Measurements from ENCODE around the gene PDXK.

The PDXK gene

DNA sequence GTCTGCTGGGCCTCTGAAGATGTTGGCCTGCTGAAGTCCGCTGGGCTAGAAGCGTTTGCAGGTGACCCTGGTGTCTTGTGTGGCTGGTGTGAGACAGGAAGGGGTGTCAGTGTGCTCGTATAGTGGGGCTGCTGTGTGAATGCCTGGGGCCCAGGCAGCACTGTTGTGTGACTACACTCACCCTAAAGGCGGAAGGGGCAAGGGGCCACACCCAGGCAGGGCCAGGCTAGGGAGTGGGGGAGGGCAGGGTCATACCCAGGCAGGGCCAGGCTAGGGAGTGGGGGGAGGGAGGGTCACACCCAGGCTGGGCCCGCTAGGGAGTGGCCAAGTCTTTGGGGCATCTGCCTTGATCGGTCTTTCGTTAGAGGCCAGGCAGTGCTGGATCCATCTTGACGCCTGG lies 25.0 kb downstream of the PDXK start:
- DNase-seq (ENCODE audit: low read depth): peak; percentile 69

- DNase-seq (ENCODE audit: low read depth): no peak
These were observed 25.8 kb downstream of the PDXK start for GRCh38 chr21:43744725-43745124.

DNA sequence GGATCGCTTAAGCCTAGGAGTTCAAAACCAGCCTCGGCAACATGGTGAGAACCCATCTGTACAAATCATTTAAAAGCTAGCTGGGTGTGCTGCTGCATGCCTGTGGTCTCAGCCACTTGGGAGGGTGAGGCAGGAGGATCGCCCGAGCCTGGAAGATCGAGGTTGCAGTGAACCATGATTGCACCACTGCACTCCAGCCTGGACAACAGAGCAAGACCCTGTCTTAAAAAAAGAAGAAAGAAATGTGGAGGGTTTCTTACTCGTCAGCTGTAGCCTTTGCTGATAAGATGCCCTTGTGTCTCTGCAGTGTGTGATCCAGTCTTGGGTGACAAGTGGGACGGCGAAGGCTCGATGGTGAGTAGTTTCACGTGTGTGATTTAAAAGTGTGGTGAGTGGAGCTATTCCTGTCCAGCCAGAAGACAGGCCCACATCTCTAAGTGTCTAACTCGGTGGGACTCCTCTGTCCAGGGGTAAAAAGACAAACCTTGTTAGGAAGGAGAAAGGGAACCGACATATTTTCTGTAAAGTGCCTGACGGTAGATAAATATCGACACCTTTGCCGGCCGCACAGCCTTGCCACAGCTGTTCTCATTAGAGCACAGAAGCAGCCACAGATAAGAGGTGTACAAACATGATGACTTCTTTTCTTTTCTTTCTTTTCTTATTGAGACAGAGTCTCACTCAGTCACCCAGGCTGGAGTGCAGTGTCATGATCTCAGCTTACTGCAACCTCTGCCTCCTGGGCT lies 27.0 kb downstream of the PDXK start:
- DNase-seq (ENCODE audit: low read depth): no peak

DNA sequence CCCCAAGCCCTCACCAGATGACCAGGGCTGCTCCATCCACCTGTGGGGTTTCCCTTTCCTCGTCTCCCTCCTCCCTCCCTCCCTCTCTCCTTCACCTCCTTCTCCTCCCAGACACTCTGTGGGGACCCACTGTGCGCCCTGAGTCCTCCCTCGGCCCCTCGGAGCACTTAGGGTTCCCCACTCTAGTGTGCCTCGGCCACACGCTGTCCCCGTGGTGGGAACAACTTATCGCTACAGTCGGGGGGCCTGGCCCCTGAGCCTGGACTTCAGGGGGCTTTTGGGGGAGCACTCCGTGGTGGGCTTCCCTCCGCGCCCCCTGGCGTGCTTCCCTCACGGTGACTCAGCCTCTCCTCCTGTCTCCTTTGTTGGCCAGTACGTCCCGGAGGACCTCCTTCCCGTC lies 29.7 kb downstream of the PDXK start:
- no peak for DNase-seq (ENCODE audit: low read depth)

GRCh38 chr21:43749651-43750262 lies 30.8 kb downstream of the PDXK start:
- no peak for DNase-seq (ENCODE audit: low read depth)

DNA sequence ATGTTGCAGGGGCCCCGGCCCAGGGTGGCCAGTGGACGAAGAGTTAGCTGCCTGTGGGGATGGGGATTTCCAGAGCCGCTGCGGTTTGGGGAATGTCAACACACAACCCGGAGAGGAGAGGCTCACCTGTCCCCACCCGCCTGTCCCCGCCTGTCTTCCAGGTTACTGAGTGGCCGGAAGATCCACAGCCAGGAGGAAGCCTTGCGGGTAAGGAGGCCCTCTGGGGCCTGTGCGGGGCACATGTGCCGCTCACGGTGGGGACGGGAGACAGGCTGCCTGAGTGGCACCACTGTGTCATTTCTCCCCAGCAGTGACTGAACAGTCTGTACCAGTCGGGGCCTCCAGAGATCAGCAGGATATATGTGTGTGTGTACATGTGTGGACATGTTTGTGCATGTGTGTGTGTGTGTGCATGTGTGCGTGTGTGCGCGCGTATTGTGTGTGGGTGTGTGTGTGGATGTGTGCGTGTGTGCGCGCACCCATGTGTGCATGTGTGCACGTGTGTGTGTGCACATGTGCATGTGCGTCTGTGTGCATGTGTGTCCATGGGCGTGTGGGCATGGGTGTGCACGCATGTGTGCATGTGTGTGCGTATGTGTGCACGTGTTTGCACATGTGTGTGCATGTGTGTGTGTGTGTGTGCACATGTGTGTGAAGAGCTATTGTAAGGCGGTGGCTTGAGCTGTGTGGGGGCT lies 31.6 kb downstream of the PDXK start:
- no peak for DNase-seq (ENCODE audit: low read depth)

DNA sequence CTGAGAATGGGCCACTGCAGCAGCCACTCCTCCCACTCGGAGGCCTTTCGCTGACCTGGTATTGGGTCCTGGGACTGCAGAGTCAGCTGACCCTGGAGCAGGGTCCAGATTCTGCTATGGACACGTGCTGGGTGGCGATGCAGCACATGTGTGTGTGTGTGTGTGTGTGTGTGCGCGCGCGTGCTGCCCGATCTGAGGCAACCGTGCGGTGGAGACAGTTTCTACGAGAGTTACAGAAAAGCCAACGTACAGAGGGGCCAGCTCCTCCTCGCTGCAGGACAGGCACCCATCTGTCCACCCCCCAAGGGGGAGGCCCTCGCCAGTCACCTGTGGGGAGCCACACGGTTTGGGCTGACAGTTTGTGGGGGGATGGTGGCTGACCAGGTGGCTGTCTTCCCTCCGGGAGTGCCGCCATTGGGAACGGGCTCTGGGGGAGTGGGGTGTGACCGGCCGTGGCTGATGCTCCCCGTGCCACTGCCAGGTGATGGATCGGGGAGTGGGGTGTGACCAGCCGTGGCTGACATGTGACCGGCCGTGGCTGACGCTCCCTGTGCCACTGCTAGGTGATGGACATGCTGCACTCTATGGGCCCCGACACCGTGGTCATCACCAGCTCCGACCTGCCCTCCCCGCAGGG lies 33.1 kb downstream of the PDXK start:
- DNase-seq (ENCODE audit: low read depth): no peak

GRCh38 chr21:43752758-43753438 lies 34.0 kb downstream of the PDXK start:
- DNase-seq (ENCODE audit: low read depth): no peak

GRCh38 chr21:43753439-43753799 lies 34.5 kb downstream of the PDXK start:
- no peak for DNase-seq (ENCODE audit: low read depth)

DNA sequence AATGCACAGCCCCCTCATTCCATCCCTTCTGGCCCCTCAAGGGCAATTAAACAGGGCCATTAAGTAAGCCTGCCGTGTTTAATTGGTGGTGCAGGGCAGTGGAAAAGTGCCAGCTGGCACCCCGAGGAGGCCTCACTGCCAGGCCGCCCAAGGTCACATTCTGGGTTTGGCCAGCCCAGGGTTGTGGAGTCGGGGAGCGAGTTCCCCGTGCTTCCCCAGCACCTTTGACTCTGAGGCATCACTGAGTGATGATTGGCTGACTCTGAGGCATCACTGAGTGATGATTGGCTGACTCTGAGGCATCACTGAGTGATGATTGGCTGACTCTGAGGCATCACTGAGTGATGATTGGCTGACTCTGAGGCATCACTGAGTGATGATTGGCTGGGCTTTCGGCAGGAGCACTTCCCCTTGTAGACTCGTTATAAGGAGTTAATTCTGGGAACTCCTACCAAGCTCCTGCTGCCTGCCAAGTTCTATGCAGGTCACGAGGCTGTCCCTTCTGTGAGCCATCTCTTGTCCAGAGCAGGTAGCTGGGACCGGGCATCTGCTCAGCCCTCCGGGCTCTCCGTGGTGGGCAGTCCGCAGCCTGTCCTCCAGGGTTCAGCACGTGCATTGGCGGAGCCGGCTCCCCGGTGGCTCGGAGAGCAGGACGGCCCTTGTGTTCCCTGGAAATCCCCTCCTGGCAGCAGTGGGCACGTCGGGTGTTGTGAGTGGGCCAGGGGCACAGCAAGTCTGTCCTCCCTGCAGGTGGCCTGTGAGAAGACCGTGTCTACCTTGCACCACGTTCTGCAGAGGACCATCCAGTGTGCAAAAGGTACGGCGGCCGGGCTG lies 36.2 kb downstream of the PDXK start:
- DNase-seq (ENCODE audit: low read depth): no peak

DNA sequence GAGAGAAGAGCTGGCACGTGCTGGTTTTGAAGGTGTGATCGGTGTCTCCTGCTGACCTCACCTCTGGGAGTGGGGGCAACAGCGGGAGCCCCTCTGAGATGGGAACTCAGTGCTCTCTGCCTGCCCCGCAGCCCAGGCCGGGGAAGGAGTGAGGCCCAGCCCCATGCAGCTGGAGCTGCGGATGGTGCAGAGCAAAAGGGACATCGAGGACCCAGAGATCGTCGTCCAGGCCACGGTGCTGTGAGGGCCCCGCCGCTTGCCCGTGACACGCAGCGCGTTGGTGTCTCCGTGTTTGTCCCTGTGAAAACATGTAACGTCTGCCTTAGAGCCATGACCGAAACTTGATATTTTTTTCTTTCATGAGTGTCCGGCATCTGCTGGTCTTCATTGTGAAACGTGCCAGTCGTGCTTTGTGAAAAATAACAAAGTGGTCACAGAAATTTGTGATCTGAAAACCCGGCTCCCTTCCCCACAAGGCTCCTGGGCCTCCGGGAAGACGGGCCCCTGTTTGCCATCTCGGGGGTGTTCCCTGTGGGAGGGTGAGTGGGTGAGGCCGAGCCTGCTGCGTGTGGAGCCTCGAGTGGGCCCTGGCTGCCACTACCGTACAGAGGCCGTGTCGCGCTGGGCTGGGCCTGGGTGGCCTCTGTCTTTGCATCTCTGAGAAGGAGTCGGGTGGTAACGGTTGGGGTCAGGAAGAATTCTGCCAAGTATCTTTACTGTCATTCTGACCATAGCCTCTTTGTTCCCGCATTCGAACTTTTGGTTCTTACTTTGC lies 37.1 kb downstream of the PDXK start:
- DNase-seq (ENCODE audit: low read depth): no peak

DNA sequence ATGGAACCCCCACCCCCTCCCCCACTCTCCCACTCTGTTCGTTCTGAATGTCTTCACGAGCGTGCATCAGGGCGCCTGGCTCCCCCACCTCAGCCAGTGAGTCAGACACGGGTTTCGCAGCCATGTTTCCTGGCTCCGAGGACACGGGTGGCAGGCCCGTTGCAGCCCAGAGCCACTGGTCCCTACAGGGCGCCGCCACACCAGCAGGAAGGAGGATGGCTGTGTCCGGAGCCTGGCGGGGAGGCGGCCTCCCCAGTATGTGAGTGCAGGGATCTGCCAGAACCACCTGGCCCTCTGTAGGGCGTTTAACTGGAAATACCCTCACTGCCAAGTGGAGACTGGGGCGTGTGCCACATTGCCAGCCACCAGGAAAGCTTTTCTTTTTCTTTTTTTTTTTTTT lies 38.7 kb downstream of the PDXK start:
- no peak for DNase-seq (ENCODE audit: low read depth)

DNA sequence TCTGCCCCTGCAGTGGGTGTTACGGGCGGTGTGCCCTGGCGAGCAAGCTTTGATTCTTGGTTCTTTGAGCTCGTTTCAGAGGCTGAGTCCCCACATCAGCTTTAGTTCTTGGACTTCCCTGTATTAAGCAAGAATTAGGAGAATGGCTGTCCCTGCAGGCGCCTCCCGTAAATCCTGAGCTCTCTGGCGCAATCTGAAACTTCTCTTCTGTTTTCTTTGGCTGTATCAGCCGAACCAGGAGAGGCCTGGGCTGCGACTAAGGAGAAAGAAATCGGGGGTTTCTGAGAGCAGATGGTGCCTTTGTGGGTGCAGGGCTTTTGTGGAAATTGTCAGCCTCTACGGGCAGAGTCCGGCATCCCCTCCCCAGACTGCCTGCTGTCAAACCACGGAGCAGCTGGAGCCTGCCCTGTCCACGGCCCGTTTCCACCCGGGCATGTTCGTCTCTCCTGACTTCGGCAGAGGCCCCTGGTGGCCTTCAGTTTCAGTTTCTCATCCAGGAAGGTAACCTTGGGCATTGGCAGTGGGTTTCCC lies 39.2 kb downstream of the PDXK start:
- DNase-seq (ENCODE audit: low read depth): no peak

- DNase-seq (ENCODE audit: low read depth): no peak
These were observed 39.9 kb downstream of the PDXK start for GRCh38 chr21:43758811-43759210.

GRCh38 chr21:43759651-43760050 lies 40.7 kb downstream of the PDXK start:
- DNase-seq (ENCODE audit: low read depth): no peak

DNA sequence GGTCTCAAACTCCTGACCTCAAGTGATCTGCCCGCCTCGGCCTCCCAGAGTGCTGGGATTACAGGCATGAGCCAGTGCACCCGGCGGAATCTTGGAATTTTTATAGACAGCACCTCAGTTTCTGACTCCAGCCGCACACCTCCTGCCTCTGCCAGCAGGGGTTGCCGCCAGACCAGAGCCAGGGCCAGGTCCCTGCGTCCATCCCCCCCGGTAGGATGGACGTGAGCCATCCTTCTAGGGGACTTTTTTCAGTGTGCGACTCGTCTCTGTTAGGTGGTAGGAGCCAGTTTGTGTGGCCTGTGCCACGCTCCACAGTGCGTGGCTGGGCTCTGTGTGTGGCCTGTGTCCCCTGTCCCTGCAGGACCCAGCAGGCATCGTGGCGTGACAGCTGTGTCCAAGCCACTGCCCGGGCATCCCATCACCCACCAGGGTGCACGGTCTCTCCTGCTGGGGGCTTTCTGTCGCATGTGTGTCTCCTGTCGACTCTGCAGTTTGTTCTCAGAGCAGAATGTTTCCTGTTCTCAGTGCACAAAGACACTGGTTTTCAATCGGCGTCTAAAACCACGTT lies 41.5 kb downstream of the PDXK start:
- DNase-seq (ENCODE audit: low read depth): no peak

- DNase-seq (ENCODE audit: low read depth): no peak
These were observed 43.0 kb downstream of the PDXK start for GRCh38 chr21:43761886-43762285.

DNA sequence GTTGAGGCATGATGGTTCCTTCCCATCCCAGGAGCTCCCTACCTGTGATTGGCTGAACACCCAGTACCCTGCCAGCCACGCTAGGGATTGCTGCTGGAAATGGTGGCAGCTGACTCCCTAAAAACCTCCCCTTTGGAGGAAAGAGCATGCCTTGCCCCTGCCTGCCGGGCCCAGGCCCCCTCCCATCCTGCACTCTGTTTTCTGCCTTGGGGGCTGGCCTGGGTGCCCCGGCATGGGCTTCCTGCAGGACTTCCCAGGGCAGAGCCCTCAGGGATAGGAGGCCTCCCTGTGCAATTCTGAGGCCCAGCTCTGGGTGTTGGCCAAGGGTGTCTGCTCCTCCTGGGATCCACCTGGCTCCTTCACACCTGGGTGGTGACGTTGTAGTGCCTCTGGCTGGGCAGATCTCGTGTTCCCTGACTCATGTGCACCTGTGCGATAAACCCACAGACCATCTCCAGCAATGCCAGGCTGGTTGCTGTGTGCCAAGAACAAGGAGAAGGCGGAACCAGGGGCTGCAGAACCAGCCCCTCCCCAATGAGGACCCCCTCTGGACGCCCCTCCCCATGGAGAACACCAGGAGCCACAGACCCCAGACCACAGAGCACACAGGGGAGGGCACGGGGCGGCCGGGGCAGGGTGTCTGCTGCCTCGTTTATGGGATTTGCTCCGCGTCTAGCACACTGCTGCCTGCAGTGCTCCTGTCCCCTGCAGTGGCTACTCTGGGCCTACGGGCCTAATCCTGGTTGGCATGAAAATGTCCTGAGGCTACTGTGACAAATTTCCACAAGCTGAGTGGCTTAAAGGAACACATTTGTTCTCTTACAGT lies 43.6 kb downstream of the PDXK start:
- no peak for DNase-seq (ENCODE audit: low read depth)

- no peak for DNase-seq (ENCODE audit: low read depth)
These were observed 45.1 kb downstream of the PDXK start for GRCh38 chr21:43763901-43764523.
